GM12878 (cell line): ENCODE measurements around the gene TCF25. TPM values are rescaled to one million over a fixed set of nuclear protein-coding genes. Genes with fewer than 3 reads are reported as not detected.
A peak's percentile ranks its signal among the peaks of the same experiment; 100 is the strongest.

Experiments
- ATAC-seq: fragments of 200-7000 bp; cut with Tn5 transposase; 3 replicates; pipeline ENCODE4 v1.9.1; 2020; ENCODE audit warnings: mild to moderate bottlenecking, moderate library complexity
- BruUV-seq: library from RNA; stranded (reverse); fragments of 400-500 nt; replicated peaks from 2 replicates; lab custom pipeline; 2021; lab: Mats Ljungman, UMichigan
- CTCF ChIA-PET: fragments of 300-600 bp; sonication (Branson Sonifier 250); formaldehyde crosslinking; extraction: SDS; loops from one replicate; lab custom pipeline; 2021; ENCODE audit warnings: inconsistent platforms; lab: Yijun Ruan, JAX
- POLR2A ChIA-PET: fragments of 350-600 bp; formaldehyde crosslinking; extraction: SDS; loops from one replicate; lab custom pipeline; 2021; ENCODE audit warnings: inconsistent platforms; lab: Charles Lee
- RAD21 ChIA-PET: fragments of 300-600 bp; sonication (Branson Sonifier 250); formaldehyde crosslinking; loops from one replicate; lab custom pipeline; 2023; ENCODE audit warnings: antibody characterized with exemption; ENCODE audit not compliant: unreplicated experiment; lab: Charles Lee
- SMC1A ChIA-PET: fragments of 300-600 bp; sonication (Branson Sonifier 250); formaldehyde crosslinking; loops from one replicate; lab custom pipeline; 2023; ENCODE audit not compliant: unreplicated experiment, uncharacterized antibody; lab: Charles Lee
- DNase-seq: peaks from one replicate; pipeline ENCODE4 v3.0.0-alpha.2; 2011; ENCODE audit warnings: low read depth, low spot score
- FAIRE-seq: peaks from 3 replicates; lab custom pipeline; 2011; peaks lifted over from hg19 to GRCh38; lab: Jason Lieb, UNC
- H2AFZ ChIP-seq: 2 replicates; pipeline ENCODE4 v1.6.0; 2011; ENCODE audit warnings: low read depth, low read length, control low read depth; ENCODE audit not compliant: control insufficient read depth
- H3K27ac ChIP-seq: 2 replicates; pipeline ENCODE4 v1.5.1; 2011; ENCODE audit warnings: control low read depth; ENCODE audit not compliant: control insufficient read depth, insufficient read depth
- H3K27me3 ChIP-seq, 2 experiments: replicated peaks in 1 of 2; 2 replicates each; pipeline versions ENCODE4 v1.6.0 to v1.6.1; 2011; ENCODE audit warnings: low read length in 1 of 2; ENCODE audit not compliant: control insufficient read depth in 2 of 2, insufficient read depth in 2 of 2
- H3K36me3 ChIP-seq, 2 experiments: 2 replicates each; pipeline ENCODE4 v1.5.1; 2011; ENCODE audit warnings: low read length in 1 of 2; ENCODE audit not compliant: control insufficient read depth in 2 of 2, insufficient read depth in 2 of 2
- H3K4me1 ChIP-seq: 2 replicates; pipeline ENCODE4 v1.6.1; 2011; ENCODE audit warnings: mild to moderate bottlenecking, low read length, moderate library complexity, mixed read lengths; ENCODE audit not compliant: control insufficient read depth, insufficient read depth
- H3K4me2 ChIP-seq: 2 replicates; pipeline ENCODE4 v1.6.0; 2011; ENCODE audit warnings: control low read depth; ENCODE audit not compliant: control insufficient read depth, insufficient read depth
- H3K4me3 ChIP-seq: fragments of 200-600 bp; sonication (generic); 2 replicates; pipeline ENCODE4 v1.5.1; 2016
- H3K79me2 ChIP-seq: 2 replicates; pipeline ENCODE4 v1.6.0; 2011; ENCODE audit warnings: low read length; ENCODE audit not compliant: control insufficient read depth, insufficient read depth
- H3K9ac ChIP-seq: 2 replicates; pipeline ENCODE4 v1.8.0; 2011; ENCODE audit warnings: low read length, control low read depth, mixed read lengths; ENCODE audit not compliant: control insufficient read depth, insufficient read depth
- H3K9me3 ChIP-seq: replicated peaks from 3 replicates; pipeline ENCODE4 v1.5.1; 2011; ENCODE audit warnings: mild to moderate bottlenecking, low read length; ENCODE audit not compliant: control insufficient read depth, insufficient read depth
- H4K20me1 ChIP-seq: 2 replicates; pipeline ENCODE4 v1.6.0; 2011; ENCODE audit not compliant: control insufficient read depth, insufficient read depth
- ATF7 ChIP-seq: fragments of 450-650 bp; IDR thresholded peaks from 2 replicates; pipeline ENCODE4 v1.6.1; 2016; ENCODE audit warnings: low read depth, mild to moderate bottlenecking
- BMI1 ChIP-seq: fragments of 450-650 bp; IDR thresholded peaks from 2 replicates; pipeline ENCODE4 v1.6.1; 2016; ENCODE audit warnings: mild to moderate bottlenecking, moderate library complexity, borderline replicate concordance
- CBFB ChIP-seq: IDR thresholded peaks from 2 replicates; pipeline ENCODE4 v1.6.1; 2016; ENCODE audit warnings: antibody characterized with exemption, low read depth
- CBX5 ChIP-seq: sonication (generic); IDR thresholded peaks from 2 replicates; pipeline ENCODE4 v1.6.1; 2016; ENCODE audit warnings: low read depth, moderate library complexity, mild to moderate bottlenecking, inconsistent platforms
- CHD4 ChIP-seq: fragments of 200-600 bp; sonication (generic); IDR thresholded peaks from 2 replicates; pipeline ENCODE4 v1.6.1; 2016; ENCODE audit warnings: mild to moderate bottlenecking
- CTCF ChIP-seq, 3 experiments: IDR thresholded peaks in 2 of 3; conservative IDR thresholded peaks in 1 of 3; 2 replicates each; pipeline ENCODE4 v1.5.1; 2011; ENCODE audit warnings: low read depth in 3 of 3, low read length in 3 of 3, mild to moderate bottlenecking in 3 of 3, control low read depth in 2 of 3, moderate library complexity in 2 of 3, inconsistent platforms in 1 of 3, mixed read lengths in 1 of 3; ENCODE audit not compliant: control insufficient read depth in 2 of 3, insufficient read depth in 1 of 3; ENCODE audit errors: extremely low read depth in 1 of 3
- EP300 ChIP-seq, 2 experiments: fragments of 150-350 bp in 1 of 2; IDR thresholded peaks; 2 replicates each; pipeline ENCODE4 v1.6.1; 2011 to 2012; ENCODE audit warnings: low read depth in 2 of 2, low read length in 2 of 2, borderline replicate concordance in 1 of 2, improper control_type of control experiment in 1 of 2, inconsistent platforms in 1 of 2; ENCODE audit not compliant: control insufficient read depth in 1 of 2
- EZH2 ChIP-seq: IDR thresholded peaks from 2 replicates; pipeline ENCODE4 v1.6.1; 2012; ENCODE audit warnings: low read depth, mild to moderate bottlenecking, control low read depth, inconsistent platforms, low read length, borderline replicate concordance; ENCODE audit not compliant: control insufficient read depth
- IKZF1 ChIP-seq: fragments of 450-650 bp; conservative IDR thresholded peaks from 2 replicates; pipeline ENCODE4 v1.6.1; 2017; ENCODE audit warnings: antibody characterized with exemption, mild to moderate bottlenecking
- IRF4 ChIP-seq: IDR thresholded peaks from 2 replicates; pipeline ENCODE4 v1.6.1; 2011; ENCODE audit warnings: low read depth, low read length
- NBN ChIP-seq: fragments of 450-650 bp; IDR thresholded peaks from 2 replicates; pipeline ENCODE4 v1.6.1; 2016
- NFYB ChIP-seq: IDR thresholded peaks from 2 replicates; pipeline ENCODE4 v1.6.1; 2011; ENCODE audit warnings: low read depth, mild to moderate bottlenecking, low read length, improper control_type of control experiment, moderate library complexity; ENCODE audit not compliant: insufficient read depth
- RELB ChIP-seq: fragments of 450-650 bp; IDR thresholded peaks from 2 replicates; pipeline ENCODE4 v1.6.1; 2017; ENCODE audit warnings: low read depth, mild to moderate bottlenecking, moderate library complexity
- USF1 ChIP-seq: IDR thresholded peaks from 2 replicates; pipeline ENCODE4 v1.6.1; 2011; ENCODE audit warnings: borderline replicate concordance, low read depth, mild to moderate bottlenecking, moderate library complexity, mixed read lengths, low read length; ENCODE audit not compliant: insufficient read depth; ENCODE audit errors: extremely low read length
- WRNIP1 ChIP-seq: IDR thresholded peaks from 2 replicates; pipeline ENCODE4 v1.6.1; 2011; ENCODE audit warnings: low read depth, low read length, improper control_type of control experiment, borderline replicate concordance
- WGBS: methylation state at CpG from one replicate; pipeline ENCODE4 v1.1.6; 2016; ENCODE audit warnings: low lambda C conversion rate; ENCODE audit not compliant: insufficient replicate concordance, insufficient coverage; ENCODE audit errors: missing lambda C conversion rate; 5-methylcytosine and 5-hydroxymethylcytosine counted together
- in situ Hi-C: fragments of 300-500 bp; cut with MboI; formaldehyde crosslinking; loops from 9 replicates; pipeline ENCODE4 v1.14.3; 2018; ENCODE audit warnings: mixed read lengths
- intact Hi-C: fragments of 100-400 bp; cut with micrococcal nuclease; formaldehyde crosslinking; loops from one replicate; pipeline ENCODE4 v1.14.2; 2022; ENCODE audit not compliant: unreplicated experiment
- polyA plus RNA-seq, 11 experiments: library from polyadenylated mRNA; depleted of rRNA in 4 of 11; unstranded in 6 of 11; stranded (reverse) in 5 of 11; fragments of >200 nt; fragmentation: Nextera tagmentation in 4 of 11; fragmentation: Illumina TruSeq in 1 of 11; extraction: Ambion mirVana in 4 of 11; extraction: Trizol in 1 of 11; gene quantifications; 1 replicate in 1 of 11; 2 replicates in 10 of 11; pipeline versions ENCODE4 v1.2.1 to v1.2.3, GENCODE V29; 2011 to 2016; ENCODE audit warnings: inconsistent platforms in 2 of 11, missing spikeins in 2 of 11, low read depth in 1 of 11
- total RNA-seq, 4 experiments: library from RNA; depleted of rRNA in 3 of 4; stranded (reverse); fragments of >200 nt in 3 of 4; fragmentation: Illumina TruSeq in 1 of 4; extraction: Trizol in 1 of 4; gene quantifications; 2 replicates each; pipeline versions ENCODE4 v1.2.1 to v1.2.3, GENCODE V29; 2013 to 2021

TCF25 gene
- total and polyA plus RNA-seq, 10 of the 15 experiments (the other 5 are each of a cell fraction or from before 2014, with no cell fraction given) = 8.4 to 130 (median 89.4) TPM

GRCh38 chr16:89909777-89910716 is 36.7 kb downstream of the TCF25 start (continued):
- TF ChIP-seq IKZF1 = 0 out of 2 replicates have a peak, but pooled peaks have one; percentile 18
- peak; percentile 79 to 92 (median 92) for TF ChIP-seq CTCF (IDR thresholded peaks at IDR 0.05 in 2 of 3, conservative IDR thresholded peaks at IDR 0.05 in 1 of 3; ENCODE audit: control insufficient read depth in 2 of 3, extremely low read depth in 1 of 3, insufficient read depth in 1 of 3, low read depth in 3 of 3, low read length in 3 of 3)
- no peak for TF ChIP-seq ATF7

GRCh38 chr16:89910717-89911354 is 37.4 kb downstream of the TCF25 start:
- 94% methylated on average over 27 of the region's 27 CpGs for WGBS
- no peaks in the 10 kb centered on the region for H3K79me2 ChIP-seq
- POLR2A ChIA-PET = interaction anchor here (0.9 kb wide), 1 partner anchor 205 kb away, joined by 3 read pairs; no protein-coding TSS in a partner anchor
- H3K36me3 ChIP-seq = peaks cover 10 to 14% of the 10 kb centered on the region in 2 experiments
- no peak overlapping the region for H2AFZ ChIP-seq
- RAD21 ChIA-PET = interaction anchor here (1.0 to 1.4 kb wide), 5 partner anchors 47 to 211 kb away, joined by 3 to 10 read pairs (median 5); no protein-coding TSS in a partner anchor
- no peak overlapping the region for H3K9ac ChIP-seq
- H3K27ac ChIP-seq = no peak overlapping the region
- H3K9me3 ChIP-seq = no peaks in the 10 kb centered on the region; the same call in 2 of the 3 replicates
- FAIRE-seq (no peak), ATAC-seq (no peak), DNase-seq (no peak)
- no peak overlapping the region for H3K4me2 ChIP-seq
- H3K4me1 ChIP-seq = no peaks in the 10 kb centered on the region
- intact Hi-C loops (loop anchor here (10.0 kb wide), 1 partner anchor 206 kb away; the partner anchor contains the start of gene SPATA2L), in situ Hi-C loops (no loop called here)
- SMC1A ChIA-PET = interaction anchor here (1.1 to 1.5 kb wide), 2 partner anchors 47 to 205 kb away, joined by 5 read pairs; no protein-coding TSS in a partner anchor
- CTCF ChIA-PET = interaction anchor here (0.5 to 3.0 kb wide), 24 partner anchors 8 to 224 kb away, joined by 3 to 15 read pairs (median 4); partner anchors contain the start of genes CDK10 and MC1R
- no peaks in the 10 kb centered on the region; the same call in 1 of the 2 replicates for H4K20me1 ChIP-seq
- BruUV-seq = no TSS peak
- no peak overlapping the region for H3K4me3 ChIP-seq
- H3K27me3 ChIP-seq = no peaks in the 10 kb centered on the region
- TF ChIP-seq CBX5 = no peak
- no peak for TF ChIP-seq CBFB
- TF ChIP-seq NBN = no peak
- no peak for TF ChIP-seq EZH2
- TF ChIP-seq WRNIP1 = no peak
- no peak for TF ChIP-seq IRF4
- no peak for TF ChIP-seq BMI1
- TF ChIP-seq CHD4 = no peak
- TF ChIP-seq RELB = no peak
- TF ChIP-seq NFYB = no peak
- TF ChIP-seq USF1 = no peak
- TF ChIP-seq EP300 (IDR thresholded peaks at IDR 0.05; ENCODE audit: borderline replicate concordance in 1 of 2, control insufficient read depth in 1 of 2, low read depth in 2 of 2, low read length in 2 of 2) = no peak
